ENCODE measurements around the gene E2F6. TPM values are rescaled to one million over a fixed set of nuclear protein-coding genes. Genes with fewer than 3 reads are reported as not detected.

Gene E2F6
- total RNA-seq, 4 donors from 2014 or later: 3.6 to 14.5 (median 9.9) TPM

GRCh38 chr2:11499081-11499743, 33.3 kb upstream of the E2F6 start:
- no peaks in the 10 kb centered on the region for H3K36me3 ChIP-seq
- H3K4me1 ChIP-seq: peaks cover 0 to 10% (median 0%) of the 10 kb centered on the region in 3 donors
- TF ChIP-seq POLR2A (IDR thresholded peaks at IDR 0.05) (no peak), CTCF (IDR thresholded peaks at IDR 0.05) (no peak)
- H3K4me3 ChIP-seq: no peak overlapping the region
- intact Hi-C loops (cut with DNase I): no loop called here
- peaks cover 0 to 3% (median 0%) of the 10 kb centered on the region in 3 donors for H3K9me3 ChIP-seq
- peaks cover 0 to 18% (median 0%) of the 10 kb centered on the region in 4 donors for H3K27me3 ChIP-seq
- 70 to 76% methylated on average over 4 of the region's 4 CpGs for WGBS, 2 donors
- DNase-seq: no peak
- H3K27ac ChIP-seq: no peak overlapping the region

GRCh38 chr2:11498543-11499034, 32.6 kb upstream of the E2F6 start:
- 23 to 43% methylated on average over 5 to 8 of the region's 9 CpGs for WGBS, 2 donors
- intact Hi-C loops (cut with DNase I): no loop called here
- DNase-seq: no peak

DNA sequence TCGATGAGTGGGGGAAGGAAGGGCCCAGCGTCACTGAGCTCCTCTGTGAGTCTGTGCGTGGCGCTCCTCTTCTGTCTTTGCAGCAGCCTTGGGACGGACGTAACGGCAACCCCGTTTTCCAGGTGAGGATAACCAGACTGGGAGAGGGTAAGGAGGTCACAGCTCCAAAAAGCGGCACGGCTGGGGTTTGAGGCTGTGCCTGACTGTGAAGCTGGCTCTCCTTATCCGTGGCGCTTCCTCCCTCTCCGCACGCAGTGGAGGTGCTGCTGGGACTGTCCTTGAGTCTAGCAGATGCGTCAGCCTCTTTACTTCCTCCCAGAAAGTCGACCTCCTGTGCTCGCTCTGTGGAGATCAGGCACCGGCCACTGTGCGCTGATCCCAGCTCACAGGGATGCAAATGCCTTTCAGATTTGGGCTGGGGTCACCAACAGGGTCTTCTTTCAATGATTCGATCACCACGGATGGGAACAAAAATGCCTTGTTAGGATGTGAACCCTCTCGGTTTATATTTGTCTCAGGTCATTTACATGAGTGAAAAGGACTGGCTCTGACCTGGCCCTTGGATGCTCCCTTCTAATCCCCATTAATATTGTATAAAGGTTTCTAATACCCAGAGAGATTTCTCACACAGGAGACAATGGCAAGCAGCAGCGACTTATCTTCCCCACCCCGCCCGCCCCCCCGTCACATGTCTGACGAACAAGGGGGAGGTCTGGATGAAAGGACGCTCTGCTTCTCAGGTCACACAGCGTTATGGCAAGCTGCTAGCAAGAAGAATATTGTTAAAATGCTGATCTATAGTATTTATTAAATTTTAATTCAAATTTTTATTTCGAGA, 30.1 kb upstream of the E2F6 start:
- DNase-seq: no peak
- Histone ChIP-seq H3K9me3 (no peaks in the 10 kb centered on the region), H3K27me3 (peaks cover 0 to 18% (median 0%) of the 10 kb centered on the region in 4 donors), H3K4me3 (no peak overlapping the region), H3K27ac (no peak overlapping the region), H3K36me3 (no peaks in the 10 kb centered on the region), H3K4me1 (peaks cover 0 to 10% (median 0%) of the 10 kb centered on the region in 3 donors)
- WGBS, 2 donors: 57 to 62% methylated on average over 11 to 21 of the region's 30 CpGs
- intact Hi-C loops (cut with DNase I): no loop called here
- TF ChIP-seq CTCF (IDR thresholded peaks at IDR 0.05): no peak

More at GRCh38 chr2:11498543-11499034, 32.6 kb upstream of the E2F6 start:
- no peak overlapping the region for H3K4me3 ChIP-seq
- no peak for TF ChIP-seq POLR2A (IDR thresholded peaks at IDR 0.05)
- no peak for TF ChIP-seq CTCF (IDR thresholded peaks at IDR 0.05)
- no peak overlapping the region for H3K27ac ChIP-seq
- peaks cover 0 to 10% (median 0%) of the 10 kb centered on the region in 3 donors for H3K4me1 ChIP-seq
- H3K27me3 ChIP-seq: peaks cover 0 to 18% (median 0%) of the 10 kb centered on the region in 4 donors
- H3K9me3 ChIP-seq: peaks cover 0 to 2% (median 0%) of the 10 kb centered on the region in 3 donors
- H3K36me3 ChIP-seq: no peaks in the 10 kb centered on the region

- Histone ChIP-seq H3K27me3 (peaks cover 0 to 18% (median 0%) of the 10 kb centered on the region in 4 donors), H3K36me3 (no peaks in the 10 kb centered on the region), H3K4me3 (no peak overlapping the region), H3K27ac (no peak overlapping the region), H3K4me1 (peaks cover 0 to 9% (median 0%) of the 10 kb centered on the region in 3 donors), H3K9me3 (no peaks in the 10 kb centered on the region)
- DNase-seq: no peak
- TF ChIP-seq CTCF (IDR thresholded peaks at IDR 0.05) (no peak), POLR2A (IDR thresholded peaks at IDR 0.05) (no peak)
- WGBS, 2 donors: 91 to 94% methylated on average over 2 of the region's 2 CpGs
- intact Hi-C loops (cut with DNase I): no loop called here
Measured at GRCh38 chr2:11494310-11494709, 28.3 kb upstream of the E2F6 start.

GRCh38 chr2:11493282-11493681, 27.3 kb upstream of the E2F6 start:
- no peaks in the 10 kb centered on the region for H3K9me3 ChIP-seq
- WGBS, 2 donors: 92 to 93% methylated on average over 5 to 6 of the region's 6 CpGs
- H3K27ac ChIP-seq: no peak overlapping the region
- no peak overlapping the region for H3K4me3 ChIP-seq
- intact Hi-C loops (cut with DNase I): no loop called here
- DNase-seq: no peak
- no peaks in the 10 kb centered on the region for H3K4me1 ChIP-seq
- no peak for TF ChIP-seq POLR2A (IDR thresholded peaks at IDR 0.05)
- no peak for TF ChIP-seq CTCF (IDR thresholded peaks at IDR 0.05)
- peaks cover 0 to 23% (median 0%) of the 10 kb centered on the region in 4 donors for H3K27me3 ChIP-seq
- no peaks in the 10 kb centered on the region for H3K36me3 ChIP-seq
